Forelimb muscle (tissue), 1 donor: ENCODE data around the gene VWA3B. TPM values are rescaled to one million over a fixed set of nuclear protein-coding genes. Genes with fewer than 3 reads are reported as not detected.
"Not testable (repeated sequence)": the region's sequence is repeated elsewhere in the genome, so short reads cannot be mapped to it uniquely, and the experiment has no call there.

Experiments used
- DNase-seq: peaks from one replicate; pipeline ENCODE4 v3.0.0-alpha.2; 2013; ENCODE audit warnings: low read depth
- polyA plus RNA-seq: library from polyadenylated mRNA; unstranded; fragments of 120-200 nt; gene quantifications from one replicate; pipeline ENCODE4 v1.2.1, GENCODE V29; 2013; ENCODE audit not compliant: insufficient read length

VWA3B gene
- polyA plus RNA-seq, 1 donor, result 1.6 TPM

DNA sequence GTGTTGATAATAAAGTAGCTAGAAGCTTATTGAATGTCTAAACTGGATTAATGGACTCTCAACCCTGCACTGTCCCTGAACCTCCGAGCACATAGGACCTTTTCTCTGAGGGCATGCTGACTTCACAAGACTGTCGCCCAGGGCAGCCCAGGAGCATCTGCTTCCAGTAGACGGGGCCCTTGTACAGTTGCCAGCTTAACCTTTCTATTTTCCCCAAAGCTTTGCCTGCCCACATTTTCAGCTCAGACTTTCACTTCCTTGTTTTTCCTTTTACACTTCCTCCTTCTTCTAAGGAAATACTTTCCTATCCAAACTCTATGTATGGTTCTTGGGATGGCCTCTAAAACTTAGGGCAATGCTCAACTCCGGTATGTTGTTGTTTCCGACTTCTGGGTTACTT is 1.3 kb downstream of the VWA3B start:
- DNase-seq, result peak; percentile 17

DNA sequence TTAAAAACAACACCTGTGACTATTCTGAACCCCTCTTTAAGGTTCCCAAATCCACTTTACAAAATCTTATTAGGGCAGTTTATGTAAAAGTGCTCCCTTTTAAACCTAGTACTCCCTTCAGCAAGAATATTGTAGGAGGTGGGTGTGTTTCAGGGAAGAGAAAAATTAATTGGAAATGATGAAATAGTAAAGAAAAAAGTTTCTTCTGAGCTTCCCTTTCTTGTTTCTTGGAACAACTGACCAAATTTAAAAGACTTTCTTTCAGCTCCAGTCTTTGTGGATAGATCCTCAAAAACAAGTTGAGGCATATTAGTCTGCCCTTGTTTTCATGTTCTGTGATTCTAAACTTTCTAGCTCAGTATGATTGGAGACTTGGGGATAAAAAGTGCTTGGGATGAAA is 3.0 kb downstream of the VWA3B start:
- no peak for DNase-seq

DNA sequence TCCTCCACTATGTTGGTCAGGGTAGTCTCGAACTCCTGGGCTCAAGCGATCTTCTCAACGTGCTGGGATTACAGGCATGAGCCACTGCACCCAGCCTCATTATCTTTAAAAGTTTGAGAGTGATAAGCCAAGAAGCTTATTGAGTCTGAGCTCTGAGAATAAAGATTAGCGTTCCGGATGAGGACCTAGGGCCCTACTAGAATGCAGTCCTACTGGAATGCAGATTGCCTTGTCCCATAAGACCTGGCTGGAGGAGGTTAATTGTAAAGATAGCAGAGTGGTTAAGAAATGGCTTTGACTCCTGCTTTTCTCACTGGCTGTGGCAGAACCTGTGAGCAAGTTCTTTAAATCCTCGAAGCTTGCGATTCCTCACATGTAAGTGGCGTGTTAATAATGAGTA is 4.0 kb downstream of the VWA3B start:
- no peak for DNase-seq

DNA sequence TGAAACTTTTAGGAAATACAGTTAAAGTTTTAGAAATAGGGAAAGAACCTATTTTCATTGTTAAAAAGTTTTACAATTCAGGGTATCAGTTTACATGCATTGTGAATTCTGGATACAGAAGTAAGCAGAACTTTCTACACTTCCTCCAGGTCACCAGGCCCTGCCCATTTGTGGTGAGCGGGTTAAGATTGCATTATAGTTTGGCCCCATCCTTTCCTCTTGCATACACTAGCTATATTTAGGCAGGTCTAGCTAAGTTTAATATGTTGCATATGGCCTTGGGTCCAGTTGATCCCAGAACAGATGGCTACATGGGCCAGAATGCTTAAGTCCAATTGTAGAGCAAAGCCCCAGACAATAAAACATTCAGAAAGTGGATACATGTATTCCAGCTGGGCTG is 4.8 kb downstream of the VWA3B start:
- DNase-seq, result no peak

DNA sequence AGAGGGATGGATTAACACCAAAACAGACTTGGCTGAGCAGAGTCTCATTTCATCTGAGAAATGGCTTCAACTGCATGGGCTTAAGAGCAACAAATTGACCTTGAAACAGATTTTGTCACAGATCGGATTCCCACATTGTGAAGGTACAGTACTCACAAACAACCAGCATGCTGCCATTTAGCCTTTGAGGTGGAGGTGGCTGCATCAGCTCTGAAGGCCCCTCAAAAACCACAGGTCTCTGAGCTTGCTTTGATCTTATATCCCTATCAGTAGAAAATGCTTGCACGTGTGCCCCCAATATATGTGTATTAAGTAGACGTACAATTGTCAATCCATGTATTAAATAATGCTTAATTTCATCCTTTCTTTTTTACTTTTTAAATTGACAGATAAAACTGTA is 6.2 kb downstream of the VWA3B start:
- DNase-seq, result no peak

DNA sequence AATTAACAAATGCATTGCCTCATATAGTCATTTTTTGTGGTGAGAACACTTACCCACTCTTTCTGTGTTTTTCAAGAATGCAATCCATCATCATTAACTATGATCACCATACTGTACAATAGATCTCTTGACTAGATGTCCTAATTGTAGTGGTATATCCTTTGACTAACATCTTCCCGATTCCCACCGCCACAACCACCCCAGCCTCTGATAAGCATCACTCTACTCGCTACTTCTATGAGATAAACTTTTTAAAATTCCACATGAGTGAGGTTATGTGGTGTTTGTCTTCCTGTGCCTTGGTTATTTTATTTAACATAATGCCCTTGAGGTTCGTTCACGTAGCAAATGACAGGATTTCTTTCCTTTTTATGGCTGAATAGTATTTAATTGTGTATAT is 6.6 kb downstream of the VWA3B start:
- no peak for DNase-seq

DNA sequence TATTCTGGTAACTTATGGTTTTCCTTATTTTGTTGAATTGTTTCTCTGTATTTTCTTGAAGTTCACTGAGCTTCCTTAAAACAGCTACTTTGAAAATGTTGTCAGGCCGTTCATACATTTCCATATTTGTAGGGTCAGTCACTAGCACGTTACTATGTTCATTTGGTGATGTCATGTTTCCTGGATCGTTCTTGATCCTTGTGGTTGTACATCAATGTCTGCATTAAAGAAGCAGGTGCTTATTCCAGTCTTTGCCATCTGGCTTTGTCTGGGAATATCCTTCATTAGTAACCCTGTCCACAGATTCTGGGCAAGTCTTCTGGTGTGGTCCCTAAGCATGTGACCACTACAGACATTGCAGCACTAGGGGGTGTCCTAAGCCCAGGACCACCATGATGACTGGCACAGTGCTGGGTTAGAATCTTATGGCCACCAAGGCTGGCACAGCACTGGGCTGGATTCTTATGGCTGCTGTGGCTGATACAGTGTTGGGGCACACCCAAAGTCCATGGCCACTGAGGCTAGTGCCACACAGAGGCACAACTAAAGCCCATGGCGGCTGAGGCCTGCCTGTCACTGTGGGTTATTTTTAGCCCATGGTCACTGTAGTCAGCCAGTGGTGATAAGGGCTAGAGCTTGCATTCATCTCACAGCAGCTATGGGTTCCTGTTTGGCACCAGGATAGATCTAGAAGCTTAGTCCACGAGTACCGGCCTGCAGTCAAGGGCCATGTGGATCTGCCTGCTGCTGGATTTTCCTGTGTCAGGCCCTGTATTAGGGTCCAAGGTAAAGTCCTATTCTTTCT is 13.2 kb downstream of the VWA3B start:
- no peak for DNase-seq

DNA sequence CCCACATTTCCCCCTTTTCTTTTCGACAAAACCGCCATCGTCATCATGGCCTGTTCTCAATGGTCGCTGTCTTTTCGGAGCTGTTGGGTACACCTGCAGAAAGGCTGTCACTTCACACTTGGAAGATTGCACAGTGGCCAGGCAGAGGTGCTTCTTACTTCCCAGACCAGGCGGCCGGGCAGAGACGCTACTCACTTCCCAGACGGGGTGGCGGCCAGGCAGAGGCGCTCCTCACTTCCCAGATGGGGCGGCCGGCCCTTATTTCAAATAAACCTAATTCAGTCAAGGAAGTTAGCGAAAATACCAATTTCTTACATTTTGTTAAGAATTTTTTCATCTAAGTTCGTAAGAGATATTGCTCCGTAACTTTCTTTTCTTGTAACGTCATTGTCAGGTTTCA is 15.3 kb downstream of the VWA3B start:
- not testable (repeated sequence) for DNase-seq

DNA sequence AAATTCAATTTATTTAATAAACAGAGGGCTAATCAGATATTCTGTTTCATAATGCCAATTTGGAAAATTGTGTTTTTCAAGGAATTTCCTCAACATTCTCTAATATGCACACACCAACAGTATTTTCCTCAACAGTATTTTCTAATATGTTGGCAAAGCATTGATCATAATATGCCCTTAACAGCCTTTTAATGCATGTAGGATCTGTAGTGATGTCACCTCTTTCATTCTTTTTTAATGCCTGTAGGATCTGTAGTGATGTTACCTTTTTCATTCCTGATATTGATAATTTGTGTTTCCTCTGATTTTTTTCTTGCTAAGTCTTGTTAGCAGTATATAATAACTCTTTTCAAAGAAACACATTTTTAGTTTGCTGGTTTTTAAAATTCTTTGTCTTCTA is 15.9 kb downstream of the VWA3B start:
- DNase-seq, result no peak

DNA sequence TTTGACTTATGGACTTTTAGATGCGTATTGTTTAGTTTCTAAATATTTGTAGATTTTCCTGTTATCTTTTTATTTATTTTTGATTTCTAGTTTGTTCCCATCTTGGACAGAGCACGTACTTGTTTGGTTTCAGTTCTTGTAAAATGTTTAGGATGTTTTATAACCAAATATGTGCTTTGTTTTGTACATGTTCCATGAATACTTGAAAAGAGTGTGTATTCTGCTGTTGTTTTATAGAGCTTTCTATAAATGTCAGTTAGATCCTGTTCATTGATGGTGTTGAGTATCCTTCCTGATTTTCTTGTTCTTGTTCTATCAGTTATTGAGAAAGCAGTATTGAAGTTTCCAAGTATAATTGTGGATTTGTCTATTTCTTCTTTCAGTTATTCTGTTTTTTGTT is 21.1 kb downstream of the VWA3B start:
- DNase-seq, result no peak

DNA sequence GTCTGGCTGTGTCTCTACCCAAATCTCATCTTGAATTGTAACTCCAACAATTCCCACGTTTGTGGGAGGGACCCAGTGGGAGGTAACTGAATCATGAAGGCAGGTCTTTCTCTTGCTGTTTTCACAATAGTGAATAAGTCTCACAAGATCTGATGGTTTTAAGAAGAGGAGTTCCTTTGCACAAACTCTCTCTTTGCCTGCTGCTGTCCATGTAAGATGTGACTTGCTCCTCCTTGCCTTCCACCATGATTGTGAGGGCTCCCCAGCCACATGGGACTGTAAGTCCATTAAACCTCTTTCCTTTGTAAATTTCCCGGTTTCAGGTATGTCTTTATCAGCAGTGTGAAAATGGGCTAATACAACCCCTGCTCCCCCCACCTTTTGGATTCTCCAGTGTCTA is 23.8 kb downstream of the VWA3B start:
- no peak for DNase-seq

DNA sequence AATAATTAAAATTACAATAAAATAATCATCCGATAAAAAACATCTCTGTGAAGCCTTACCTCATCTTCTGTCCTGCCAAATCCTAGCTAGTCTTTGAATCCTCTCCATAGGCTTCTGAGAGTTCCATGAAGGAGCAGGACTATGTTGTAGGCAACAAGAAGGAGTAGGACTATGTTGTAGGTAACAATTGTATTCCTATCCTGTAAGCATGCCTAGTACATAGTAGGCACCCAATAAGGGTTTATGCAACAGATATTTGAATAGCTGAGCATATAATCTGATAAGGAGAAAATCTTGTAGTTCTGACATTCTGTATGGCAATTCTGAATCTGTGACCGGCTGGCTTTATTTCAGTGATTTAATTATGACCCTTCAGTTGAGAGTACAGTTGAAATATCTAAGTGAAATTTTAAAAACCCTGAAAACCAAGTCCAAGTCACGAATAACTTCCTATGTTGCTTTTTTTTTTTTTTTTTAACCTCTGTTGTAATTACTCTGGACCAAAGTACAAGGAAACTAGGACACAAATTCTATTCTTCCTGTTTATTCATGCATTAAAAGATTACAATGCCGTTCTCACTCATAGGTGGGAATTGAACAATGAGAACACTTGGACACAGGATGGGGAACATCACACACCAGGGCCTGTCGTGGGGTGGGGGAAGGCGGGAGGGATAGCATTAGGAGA is 27.8 kb downstream of the VWA3B start:
- no peak for DNase-seq

DNA sequence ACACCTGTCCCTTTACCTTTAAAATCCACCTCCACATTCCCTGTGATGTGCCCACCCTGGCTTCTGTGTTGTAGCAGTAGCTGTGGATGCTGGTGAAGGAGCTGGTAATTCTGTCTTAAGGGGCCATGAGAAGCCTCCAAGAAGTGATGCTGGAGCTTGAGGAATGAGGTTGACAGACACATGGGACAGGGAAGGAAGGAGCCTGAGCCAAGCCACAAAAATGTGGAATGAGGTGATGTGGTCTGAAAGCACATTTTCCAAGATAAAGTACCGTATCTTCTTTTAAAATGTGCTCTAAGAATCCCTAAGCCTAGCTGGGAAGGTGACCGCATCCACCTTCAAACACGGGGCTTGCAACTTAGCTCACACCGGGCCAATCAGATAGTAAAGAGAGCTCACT is 31.2 kb downstream of the VWA3B start:
- DNase-seq, result no peak

DNA sequence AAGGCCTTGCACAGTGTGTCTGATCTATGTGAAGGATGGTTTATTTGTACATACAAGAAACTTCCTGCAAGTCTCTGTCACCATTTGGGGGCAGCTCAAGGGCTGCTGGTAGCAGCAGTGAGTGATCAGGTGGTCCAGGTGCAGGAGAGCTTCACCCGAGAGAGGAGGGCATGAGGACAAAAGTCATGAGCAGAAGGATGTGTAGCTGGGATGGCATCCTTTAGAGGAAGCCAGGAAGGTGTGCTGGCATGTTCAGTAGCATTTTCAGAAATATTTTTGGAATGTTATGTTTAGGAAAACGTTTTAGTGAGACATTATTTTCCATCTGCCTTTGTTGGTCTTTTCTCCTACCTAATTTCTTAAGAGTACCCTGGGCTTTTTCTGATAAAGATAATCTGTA is 31.9 kb downstream of the VWA3B start:
- no peak for DNase-seq

DNA sequence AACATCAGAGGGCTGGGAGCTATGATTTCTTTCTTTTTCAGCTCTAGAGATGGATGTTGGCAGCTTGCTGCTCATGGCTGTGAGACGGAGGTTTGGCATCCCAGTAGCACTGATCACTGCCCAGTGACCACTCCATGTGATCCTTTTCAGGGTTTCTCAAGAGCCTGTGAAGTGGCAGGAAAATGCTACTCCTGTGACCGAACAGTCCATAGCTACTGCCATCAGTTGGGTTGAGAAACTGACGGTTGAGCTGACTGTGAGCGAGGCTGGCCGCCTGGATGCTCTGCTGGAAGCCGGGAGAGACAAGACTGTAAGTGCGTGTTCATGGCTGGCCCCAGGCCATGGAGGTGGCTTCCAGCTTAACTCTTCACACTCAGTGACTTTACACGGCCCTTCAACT is 34.2 kb downstream of the VWA3B start:
- DNase-seq, result no peak

DNA sequence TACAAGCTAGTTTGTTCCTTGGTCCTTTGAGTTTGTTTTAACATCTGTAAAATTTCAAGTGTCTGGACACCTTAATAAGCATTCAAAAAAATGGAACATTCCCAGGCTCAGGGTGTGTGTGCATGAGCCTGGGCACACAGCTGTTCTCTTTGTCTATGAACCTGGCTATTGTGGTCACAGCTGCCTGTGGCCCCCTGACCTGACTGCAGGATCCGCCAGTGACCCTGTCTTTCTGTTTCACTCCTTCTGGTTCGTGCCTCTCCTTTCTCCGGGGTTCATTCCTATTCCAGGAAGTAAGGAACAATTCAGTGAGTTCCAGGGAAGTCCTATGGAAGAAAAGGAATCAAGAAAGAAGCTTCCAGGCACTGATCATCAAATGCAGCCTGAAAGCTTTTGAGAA is 35.6 kb downstream of the VWA3B start:
- DNase-seq, result no peak

DNA sequence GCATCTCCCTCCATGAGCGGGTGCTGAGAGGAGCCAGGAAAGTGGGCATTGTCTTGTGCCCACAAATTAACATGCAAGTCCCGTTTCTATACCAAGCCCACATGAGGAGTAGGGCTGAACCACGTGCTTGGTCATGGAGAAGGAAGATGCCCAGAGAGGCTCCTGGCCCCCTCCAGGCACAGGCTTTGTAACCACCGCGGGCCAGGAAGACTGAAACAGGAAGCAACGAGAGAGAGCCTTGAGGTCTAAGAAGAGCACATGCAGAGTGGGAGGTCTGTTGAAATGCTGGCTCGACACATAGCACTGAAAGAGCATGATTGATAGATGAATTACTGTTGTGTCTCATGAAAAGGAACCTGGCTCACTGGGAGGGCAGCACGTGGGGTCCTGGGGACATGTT is 36.3 kb downstream of the VWA3B start:
- no peak for DNase-seq

DNA sequence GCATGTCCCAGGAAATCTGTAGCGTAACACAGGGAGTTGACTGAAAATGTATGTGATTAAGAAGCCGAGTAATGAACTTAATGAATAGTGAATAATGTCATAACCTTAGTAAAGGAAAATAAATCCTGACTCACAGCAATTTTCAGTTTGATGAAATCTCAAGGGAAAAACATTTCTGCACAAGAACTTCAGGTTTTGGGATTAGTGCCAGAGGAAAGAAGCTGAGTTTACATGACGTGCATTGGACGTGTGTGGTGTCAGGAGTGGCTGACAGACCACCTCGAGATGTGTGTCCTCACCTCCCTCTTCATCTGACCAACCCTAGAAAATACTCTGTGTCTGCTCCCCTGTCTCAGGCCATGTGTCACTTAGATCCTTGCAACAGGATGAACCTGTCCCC is 39.1 kb downstream of the VWA3B start:
- DNase-seq, result no peak

DNA sequence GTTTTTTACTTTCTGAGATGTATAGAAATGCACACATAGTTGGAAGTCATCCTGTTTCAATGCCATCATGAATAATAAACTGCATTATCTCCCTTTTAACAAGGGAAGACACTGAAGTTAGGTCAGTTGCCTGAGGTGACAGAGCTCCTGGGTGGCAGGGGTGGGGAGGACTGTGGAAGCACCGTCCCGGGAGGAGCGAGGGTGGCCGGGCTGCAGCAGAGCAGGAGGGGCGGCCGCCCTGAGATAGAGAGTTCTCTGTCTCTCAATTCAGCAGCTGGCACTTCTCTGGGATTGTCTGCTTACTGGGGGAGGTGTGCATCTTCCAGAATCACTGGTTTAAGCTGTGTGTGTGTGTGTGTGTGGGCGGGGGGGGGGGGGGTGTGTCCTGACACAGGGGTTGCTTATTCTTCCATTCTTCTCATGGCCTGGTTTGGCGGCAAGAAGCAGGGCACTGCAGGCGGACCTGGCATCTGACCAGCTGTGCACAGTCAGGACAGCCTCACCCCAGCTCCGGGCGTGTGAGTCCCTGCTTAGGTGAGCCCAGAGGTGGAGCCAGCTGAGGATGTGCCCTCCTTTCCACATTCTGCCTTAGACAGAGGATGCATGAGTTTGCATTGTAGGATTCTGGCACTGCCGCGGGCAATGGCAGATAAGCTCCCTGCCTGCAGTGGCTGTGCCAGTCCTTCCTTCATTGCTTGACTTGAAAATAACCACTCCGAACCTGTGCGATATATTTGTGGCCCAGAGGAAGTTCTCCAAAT is 40.4 kb downstream of the VWA3B start:
- no peak for DNase-seq

DNA sequence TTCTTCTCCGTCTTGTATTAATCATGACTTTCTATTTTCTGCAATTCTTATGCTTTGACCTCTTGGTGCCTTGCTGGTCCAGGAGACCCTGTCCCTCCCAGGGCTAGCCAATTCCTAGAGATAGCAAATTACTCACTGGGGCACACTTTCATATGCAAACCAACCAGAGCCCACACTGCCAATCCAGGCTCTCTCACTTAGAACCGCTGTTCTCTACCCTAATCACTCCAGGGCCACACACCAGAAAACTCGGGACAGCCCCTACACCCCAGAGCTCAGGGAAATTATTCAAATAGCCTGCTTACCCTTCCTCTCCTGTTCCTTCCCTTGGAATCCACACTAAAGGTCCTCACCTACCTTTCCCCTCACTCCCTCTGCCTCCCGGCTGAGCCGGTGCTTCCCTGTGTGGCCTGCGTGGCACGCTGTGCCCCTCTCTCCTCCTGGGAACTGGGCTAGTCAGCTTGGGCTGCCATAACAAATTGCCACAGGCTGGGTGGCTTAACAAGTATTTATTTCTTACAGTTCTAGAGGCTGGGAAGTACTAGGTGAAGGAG is 41.7 kb downstream of the VWA3B start:
- DNase-seq, result no peak

DNA sequence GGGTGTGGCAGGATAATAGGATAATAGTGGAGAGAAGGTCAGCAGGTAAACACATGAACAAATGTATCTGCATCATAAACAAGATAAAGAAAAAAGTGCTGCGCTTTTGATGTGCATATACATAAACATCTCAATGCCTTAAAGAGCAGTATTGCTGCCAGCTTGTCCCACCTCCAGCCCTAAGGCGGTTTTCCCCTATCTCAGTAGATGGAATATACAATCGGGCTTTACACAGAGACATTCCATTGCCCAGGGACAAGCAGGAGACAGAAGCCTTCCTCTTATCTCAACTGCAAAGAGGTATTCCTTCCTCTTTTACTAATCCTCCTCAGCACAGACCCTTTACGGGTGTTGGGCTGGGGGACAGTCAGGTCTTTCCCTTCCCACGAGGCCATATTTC is 43.1 kb downstream of the VWA3B start:
- not testable (repeated sequence) for DNase-seq

DNA sequence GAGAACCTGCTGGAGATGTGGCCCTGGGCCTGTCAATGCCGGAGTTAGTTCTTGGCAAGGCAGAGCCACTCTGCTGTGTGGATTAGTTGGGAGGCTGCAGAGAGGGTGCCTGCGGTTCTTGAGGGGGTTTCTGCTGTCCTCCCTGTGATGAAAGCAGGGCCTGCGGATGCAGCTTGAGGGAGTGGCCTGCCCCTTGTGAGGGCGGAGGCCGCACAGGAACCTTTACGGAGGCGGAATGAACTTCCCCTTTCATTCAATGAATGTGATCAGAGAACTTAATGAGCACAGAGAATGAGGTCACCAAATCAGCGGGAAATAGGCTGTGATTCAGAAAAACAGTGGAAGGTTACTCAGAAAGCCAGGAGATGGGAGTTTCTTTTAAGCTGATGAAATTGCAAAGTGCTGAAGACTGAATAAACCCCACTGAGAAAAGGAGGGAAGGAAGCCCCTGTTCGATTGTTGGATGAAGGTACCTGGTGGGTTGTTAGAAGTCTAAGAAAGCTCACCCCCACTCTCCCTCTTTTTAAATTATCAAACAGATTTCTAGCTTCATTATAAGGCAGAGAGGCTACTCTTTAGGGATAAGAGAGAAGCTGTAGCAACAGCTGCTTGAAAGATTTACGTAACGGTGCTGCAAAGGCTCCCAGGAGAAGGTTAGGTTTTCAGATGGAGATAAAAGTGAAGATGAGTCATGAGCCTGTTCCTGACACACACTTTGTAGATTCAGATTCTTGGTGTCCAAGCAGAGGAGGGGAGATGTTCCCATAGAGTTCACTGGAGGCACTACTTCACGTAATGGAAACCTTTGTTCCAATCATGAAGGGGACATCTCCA is 47.4 kb downstream of the VWA3B start:
- no peak for DNase-seq
